Neural cell (in vitro differentiated cells): Measurements from ENCODE around the gene CREB3L2. TPM values are rescaled to one million over a fixed set of nuclear protein-coding genes. Genes with fewer than 3 reads are reported as not detected.

Source experiments
- H2AFZ ChIP-seq: fragments of 200-600, 300-800 bp; sonication (generic), shearing (Covaris generic); 2 replicates; pipeline ENCODE4 v1.6.0; 2014; ENCODE audit warnings: low read depth, mild to moderate bottlenecking, antibody characterized with exemption, low read length, moderate library complexity
- H3F3A ChIP-seq: fragments of 200-600 bp; shearing (Covaris generic); 2 replicates; pipeline ENCODE4 v1.6.1; 2016; ENCODE audit warnings: mild to moderate bottlenecking, moderate library complexity, mixed read lengths, antibody characterized with exemption, low read length; ENCODE audit not compliant: insufficient read depth, poor library complexity, severe bottlenecking
- H3K27ac ChIP-seq: fragments of 200-600, 300-800 bp; sonication (generic), shearing (Covaris generic); 2 replicates; pipeline ENCODE4 v1.5.1; 2014; ENCODE audit warnings: mild to moderate bottlenecking, low read length, moderate library complexity
- H3K27me3 ChIP-seq: fragments of 300-800, 200-600 bp; sonication (generic), shearing (Covaris generic); 2 replicates; pipeline ENCODE4 v1.6.0; 2014; ENCODE audit warnings: mild to moderate bottlenecking, low read depth, low read length, moderate library complexity; ENCODE audit not compliant: insufficient read depth
- H3K36me3 ChIP-seq: fragments of 300-800, 200-600 bp; sonication (generic), shearing (Covaris generic); 2 replicates; pipeline ENCODE4 v1.5.1; 2014; ENCODE audit warnings: mild to moderate bottlenecking, antibody characterized with exemption, low read length, moderate library complexity; ENCODE audit not compliant: insufficient read depth
- H3K4me2 ChIP-seq: fragments of 300-800, 200-600 bp; sonication (generic), shearing (Covaris generic); 2 replicates; pipeline ENCODE4 v1.6.0; 2014; ENCODE audit warnings: mild to moderate bottlenecking, low read length
- H3K4me3 ChIP-seq: fragments of 300-800, 200-600 bp; sonication (generic), shearing (Covaris generic); 2 replicates; pipeline ENCODE4 v1.5.1; 2014; ENCODE audit warnings: mild to moderate bottlenecking, low read length, moderate library complexity
- H3K79me2 ChIP-seq: fragments of 200-600 bp; shearing (Covaris generic); replicated peaks from 2 replicates; pipeline ENCODE4 v1.6.0; 2014; ENCODE audit warnings: mild to moderate bottlenecking, low read length, moderate library complexity; ENCODE audit not compliant: insufficient read depth
- H3K9ac ChIP-seq: fragments of 300-800, 200-600 bp; sonication (generic), shearing (Covaris generic); 2 replicates; pipeline ENCODE4 v1.6.1; 2016; ENCODE audit warnings: mild to moderate bottlenecking, low read length, mixed read lengths
- H3K9me2 ChIP-seq: fragments of 200-600 bp; shearing (Covaris generic); 2 replicates; pipeline ENCODE4 v1.6.1; 2016; ENCODE audit warnings: mild to moderate bottlenecking, low read length, mixed read lengths; ENCODE audit not compliant: insufficient read depth
- H3K9me3 ChIP-seq: fragments of 200-600, 300-800 bp; sonication (generic), shearing (Covaris generic); 2 replicates; pipeline ENCODE4 v1.6.1; 2016; ENCODE audit warnings: mild to moderate bottlenecking, mixed run types, low read length, moderate library complexity, mixed read lengths
- H4K20me1 ChIP-seq: fragments of 200-600 bp; shearing (Covaris generic); 2 replicates; pipeline ENCODE4 v1.6.1; 2016; ENCODE audit warnings: mild to moderate bottlenecking, mixed run types; ENCODE audit not compliant: insufficient read depth
- EP300 ChIP-seq: fragments of 450-650 bp; conservative IDR thresholded peaks from 2 replicates; pipeline ENCODE4 v1.6.1; 2014; ENCODE audit warnings: antibody characterized with exemption, mild to moderate bottlenecking, moderate library complexity; ENCODE audit not compliant: poor library complexity, severe bottlenecking
- EZH2 ChIP-seq: fragments of 200-600, 300-800 bp; shearing (Covaris generic), sonication (generic); IDR thresholded peaks from 2 replicates; pipeline ENCODE4 v1.6.1; 2014; ENCODE audit warnings: antibody characterized with exemption, low read length, borderline replicate concordance, mild to moderate bottlenecking; ENCODE audit not compliant: insufficient read depth, poor library complexity, severe bottlenecking
- MXI1 ChIP-seq: fragments of 450-650 bp; conservative IDR thresholded peaks from 2 replicates; pipeline ENCODE4 v1.6.1; 2014; ENCODE audit warnings: antibody characterized with exemption, mild to moderate bottlenecking; ENCODE audit not compliant: poor library complexity, severe bottlenecking
- POLR2AphosphoS5 ChIP-seq: IDR thresholded peaks from 2 replicates; pipeline ENCODE4 v1.6.1; 2012
- RAD21 ChIP-seq: fragments of 450-650 bp; conservative IDR thresholded peaks from 2 replicates; pipeline ENCODE4 v1.6.1; 2014; ENCODE audit warnings: antibody characterized with exemption, mild to moderate bottlenecking, moderate library complexity
- SMC3 ChIP-seq: fragments of 450-650 bp; conservative IDR thresholded peaks from 2 replicates; pipeline ENCODE4 v1.6.1; 2014; ENCODE audit warnings: antibody characterized with exemption, mild to moderate bottlenecking, moderate library complexity; ENCODE audit not compliant: poor library complexity
- TAF1 ChIP-seq: IDR thresholded peaks from 2 replicates; pipeline ENCODE4 v1.6.1; 2012; ENCODE audit warnings: low read depth
- polyA plus RNA-seq: library from polyadenylated mRNA; depleted of rRNA; stranded (reverse); fragments of >200 nt; gene quantifications from 2 replicates; pipeline ENCODE4 v1.2.3, GENCODE V29; 2014
- TF ChIP-seq, protein P1 (sequence below): IDR thresholded peaks from 2 replicates; pipeline ENCODE4 v1.6.1; 2012; ENCODE audit warnings: borderline replicate concordance
- TF ChIP-seq, protein P2 (sequence below): fragments of 450-650 bp; IDR thresholded peaks from 2 replicates; pipeline ENCODE4 v1.5.1; 2014; ENCODE audit warnings: antibody characterized with exemption, mild to moderate bottlenecking, moderate library complexity; ENCODE audit not compliant: poor library complexity, severe bottlenecking

The CREB3L2 gene
- polyA plus RNA-seq, 1 donor from 2014 or later: 1.5 TPM

- no peaks in the 10 kb centered on the region for H3K9me3 ChIP-seq
- H3K27me3 ChIP-seq: no peaks in the 10 kb centered on the region
- no peak overlapping the region for H3K9ac ChIP-seq
- H3K4me3 ChIP-seq: no peak overlapping the region
- H3K79me2 ChIP-seq: no peaks in the 10 kb centered on the region
- H3K36me3 ChIP-seq: no peaks in the 10 kb centered on the region
- H3K4me2 ChIP-seq: no peak overlapping the region
- H3K27ac ChIP-seq: no peak overlapping the region
- no peaks in the 10 kb centered on the region for H3K9me2 ChIP-seq
- no peak overlapping the region for H2AFZ ChIP-seq
- TF ChIP-seq EZH2 (no peak), TAF1 (no peak), MXI1 (no peak), POLR2AphosphoS5 (no peak), RAD21 (no peak), EP300 (no peak), SMC3 (no peak)
- TF ChIP-seq, protein P1, sequence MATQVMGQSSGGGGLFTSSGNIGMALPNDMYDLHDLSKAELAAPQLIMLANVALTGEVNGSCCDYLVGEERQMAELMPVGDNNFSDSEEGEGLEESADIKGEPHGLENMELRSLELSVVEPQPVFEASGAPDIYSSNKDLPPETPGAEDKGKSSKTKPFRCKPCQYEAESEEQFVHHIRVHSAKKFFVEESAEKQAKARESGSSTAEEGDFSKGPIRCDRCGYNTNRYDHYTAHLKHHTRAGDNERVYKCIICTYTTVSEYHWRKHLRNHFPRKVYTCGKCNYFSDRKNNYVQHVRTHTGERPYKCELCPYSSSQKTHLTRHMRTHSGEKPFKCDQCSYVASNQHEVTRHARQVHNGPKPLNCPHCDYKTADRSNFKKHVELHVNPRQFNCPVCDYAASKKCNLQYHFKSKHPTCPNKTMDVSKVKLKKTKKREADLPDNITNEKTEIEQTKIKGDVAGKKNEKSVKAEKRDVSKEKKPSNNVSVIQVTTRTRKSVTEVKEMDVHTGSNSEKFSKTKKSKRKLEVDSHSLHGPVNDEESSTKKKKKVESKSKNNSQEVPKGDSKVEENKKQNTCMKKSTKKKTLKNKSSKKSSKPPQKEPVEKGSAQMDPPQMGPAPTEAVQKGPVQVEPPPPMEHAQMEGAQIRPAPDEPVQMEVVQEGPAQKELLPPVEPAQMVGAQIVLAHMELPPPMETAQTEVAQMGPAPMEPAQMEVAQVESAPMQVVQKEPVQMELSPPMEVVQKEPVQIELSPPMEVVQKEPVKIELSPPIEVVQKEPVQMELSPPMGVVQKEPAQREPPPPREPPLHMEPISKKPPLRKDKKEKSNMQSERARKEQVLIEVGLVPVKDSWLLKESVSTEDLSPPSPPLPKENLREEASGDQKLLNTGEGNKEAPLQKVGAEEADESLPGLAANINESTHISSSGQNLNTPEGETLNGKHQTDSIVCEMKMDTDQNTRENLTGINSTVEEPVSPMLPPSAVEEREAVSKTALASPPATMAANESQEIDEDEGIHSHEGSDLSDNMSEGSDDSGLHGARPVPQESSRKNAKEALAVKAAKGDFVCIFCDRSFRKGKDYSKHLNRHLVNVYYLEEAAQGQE: no peak
- TF ChIP-seq, protein P2, sequence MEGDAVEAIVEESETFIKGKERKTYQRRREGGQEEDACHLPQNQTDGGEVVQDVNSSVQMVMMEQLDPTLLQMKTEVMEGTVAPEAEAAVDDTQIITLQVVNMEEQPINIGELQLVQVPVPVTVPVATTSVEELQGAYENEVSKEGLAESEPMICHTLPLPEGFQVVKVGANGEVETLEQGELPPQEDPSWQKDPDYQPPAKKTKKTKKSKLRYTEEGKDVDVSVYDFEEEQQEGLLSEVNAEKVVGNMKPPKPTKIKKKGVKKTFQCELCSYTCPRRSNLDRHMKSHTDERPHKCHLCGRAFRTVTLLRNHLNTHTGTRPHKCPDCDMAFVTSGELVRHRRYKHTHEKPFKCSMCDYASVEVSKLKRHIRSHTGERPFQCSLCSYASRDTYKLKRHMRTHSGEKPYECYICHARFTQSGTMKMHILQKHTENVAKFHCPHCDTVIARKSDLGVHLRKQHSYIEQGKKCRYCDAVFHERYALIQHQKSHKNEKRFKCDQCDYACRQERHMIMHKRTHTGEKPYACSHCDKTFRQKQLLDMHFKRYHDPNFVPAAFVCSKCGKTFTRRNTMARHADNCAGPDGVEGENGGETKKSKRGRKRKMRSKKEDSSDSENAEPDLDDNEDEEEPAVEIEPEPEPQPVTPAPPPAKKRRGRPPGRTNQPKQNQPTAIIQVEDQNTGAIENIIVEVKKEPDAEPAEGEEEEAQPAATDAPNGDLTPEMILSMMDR: no peak
- H4K20me1 ChIP-seq: no peaks in the 10 kb centered on the region
- no peaks in the 10 kb centered on the region for H3F3A ChIP-seq
Observed at GRCh38 chr7:137900137-137900536, 101.7 kb downstream of the CREB3L2 start.

GRCh38 chr7:137898839-137899721 is 102.8 kb downstream of the CREB3L2 start:
- Histone ChIP-seq H3K9me2 (no peaks in the 10 kb centered on the region), H3K4me3 (no peak overlapping the region), H3K9ac (no peak overlapping the region), H3K27me3 (no peaks in the 10 kb centered on the region), H3F3A (no peaks in the 10 kb centered on the region), H3K79me2 (no peaks in the 10 kb centered on the region), H4K20me1 (no peaks in the 10 kb centered on the region), H3K36me3 (no peaks in the 10 kb centered on the region), H2AFZ (no peak overlapping the region), H3K4me2 (no peak overlapping the region), H3K27ac (no peak overlapping the region), H3K9me3 (no peaks in the 10 kb centered on the region)
- TF ChIP-seq, protein P2: peak; percentile 91
- TF ChIP-seq MXI1 (no peak), EZH2 (no peak), POLR2AphosphoS5 (no peak), EP300 (no peak), SMC3 (peak; percentile 99), TAF1 (no peak), RAD21 (peak; percentile 97)
- TF ChIP-seq, protein P1: no peak
